NCI-H446 treated with DMSO at 0.1 percent for 48 hours (cell line): ENCODE results near the gene GUCA2B.

Experiments
- DNase-seq: peaks from one replicate; lab custom pipeline; 2025; lab: John Stamatoyannopoulos, UW

GUCA2B gene

DNA sequence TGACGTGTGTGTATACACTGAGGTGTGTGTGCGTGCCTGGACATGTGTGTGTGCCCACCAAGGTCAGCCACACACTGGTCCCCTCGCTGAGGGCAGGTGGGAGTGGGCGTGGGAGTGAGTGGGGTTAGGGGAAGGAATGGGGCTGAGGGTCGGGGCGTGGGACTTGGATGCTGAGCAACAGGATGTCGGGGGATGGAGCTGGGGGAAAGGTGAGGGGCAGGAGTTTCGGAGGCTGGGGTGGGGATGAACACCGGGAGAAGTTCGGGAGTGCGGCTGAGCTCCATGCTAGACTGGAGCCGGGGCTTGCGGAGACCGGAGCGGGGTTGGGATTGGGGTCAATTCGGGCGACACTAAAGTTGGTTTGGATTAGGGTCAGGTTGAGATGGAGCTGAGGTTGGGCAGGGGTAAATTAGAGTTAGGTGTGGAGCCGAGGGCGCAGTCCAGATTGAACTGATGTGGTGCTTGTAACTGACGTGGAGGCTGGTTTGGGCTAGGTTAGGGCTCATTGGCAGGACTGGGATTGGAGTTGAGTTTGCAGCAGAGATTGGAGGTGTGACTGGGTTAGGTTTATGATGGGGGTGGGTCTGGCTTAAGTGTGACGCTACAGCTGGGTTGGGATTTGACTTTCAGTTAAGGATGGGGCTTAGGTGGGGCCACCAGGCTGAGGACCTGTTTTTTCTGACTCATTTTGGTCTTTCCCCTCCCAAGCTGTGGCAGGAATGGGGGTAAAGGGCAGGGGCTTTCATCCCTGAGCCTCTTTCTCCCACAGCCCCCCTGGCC is 14.6 kb downstream of the GUCA2B start:
- DNase-seq: no peak

DNA sequence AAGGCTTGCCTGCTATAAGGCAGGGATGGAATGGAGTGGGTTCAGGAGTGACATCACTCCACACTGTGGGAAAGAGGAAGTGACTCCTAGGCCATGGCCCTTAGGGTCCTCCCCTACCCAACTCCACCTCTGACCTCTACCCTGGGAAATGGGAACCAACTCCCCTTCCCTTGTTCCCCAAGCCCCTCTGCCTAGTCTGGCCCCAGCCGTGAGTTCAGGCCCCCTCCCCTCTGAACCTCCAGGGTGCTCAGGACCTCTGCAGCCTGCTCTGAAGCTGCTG is 15.1 kb downstream of the GUCA2B start:
- no peak for DNase-seq

DNA sequence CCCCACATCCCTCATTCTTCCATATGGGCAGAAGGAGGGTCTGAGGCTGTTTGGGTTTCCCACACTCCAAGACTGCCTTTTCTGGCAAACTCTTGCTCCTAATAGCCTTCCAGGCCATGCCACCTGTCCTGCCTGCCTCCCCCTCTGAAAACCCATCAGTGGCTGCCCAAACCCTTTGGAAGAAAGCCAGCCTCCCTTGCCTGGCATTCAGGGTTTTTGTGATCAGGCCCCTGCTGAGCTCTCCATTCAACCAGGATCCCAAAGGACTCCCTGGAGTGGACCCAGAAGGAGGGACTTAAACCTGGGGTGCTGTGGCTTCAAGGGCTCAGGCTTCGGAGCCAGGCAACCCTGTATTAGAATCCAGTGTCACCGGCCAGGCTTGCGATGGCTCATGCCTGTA is 15.6 kb downstream of the GUCA2B start:
- DNase-seq: peak; percentile 36

DNA sequence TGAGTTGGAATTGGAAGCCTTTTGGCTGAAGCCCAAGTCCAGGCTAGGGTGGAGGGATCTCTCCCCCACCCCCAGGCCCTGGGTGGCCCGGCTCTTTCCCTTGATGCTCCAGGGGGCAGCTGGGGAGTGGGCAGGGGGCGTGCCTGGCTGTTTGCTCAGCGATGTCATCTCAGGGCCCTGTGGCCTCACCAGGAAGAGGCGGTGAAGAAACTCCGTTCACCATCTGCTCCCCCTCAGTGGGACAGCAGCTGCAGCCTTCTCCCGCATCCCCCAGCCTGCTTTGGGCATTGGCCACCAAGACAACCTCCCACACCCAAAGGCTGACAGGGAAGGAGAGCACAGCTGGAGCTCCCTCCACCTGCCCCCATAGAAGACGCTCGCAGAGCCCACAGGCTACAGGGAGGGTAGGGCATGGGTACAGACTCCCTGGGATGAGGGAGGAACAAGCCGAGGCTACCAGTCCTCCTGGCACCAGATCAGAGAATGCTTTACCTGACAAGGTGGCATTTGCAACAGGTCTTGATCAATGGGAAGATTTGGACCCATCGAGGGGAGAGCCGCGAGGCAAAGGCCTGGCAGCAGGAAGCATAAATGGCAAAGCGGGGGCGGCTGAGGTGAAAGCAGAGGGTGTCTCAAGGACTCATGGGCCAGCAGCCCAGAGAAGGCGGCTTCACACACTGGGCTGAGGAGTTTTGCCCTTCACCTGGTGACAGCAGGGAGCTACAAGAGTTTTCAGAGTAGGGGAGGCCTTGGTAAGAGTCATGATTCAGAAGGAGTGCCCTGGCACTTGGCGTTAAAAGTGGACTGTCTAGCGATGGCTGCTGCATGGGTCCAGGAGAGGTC is 17.8 kb downstream of the GUCA2B start:
- no peak for DNase-seq

DNA sequence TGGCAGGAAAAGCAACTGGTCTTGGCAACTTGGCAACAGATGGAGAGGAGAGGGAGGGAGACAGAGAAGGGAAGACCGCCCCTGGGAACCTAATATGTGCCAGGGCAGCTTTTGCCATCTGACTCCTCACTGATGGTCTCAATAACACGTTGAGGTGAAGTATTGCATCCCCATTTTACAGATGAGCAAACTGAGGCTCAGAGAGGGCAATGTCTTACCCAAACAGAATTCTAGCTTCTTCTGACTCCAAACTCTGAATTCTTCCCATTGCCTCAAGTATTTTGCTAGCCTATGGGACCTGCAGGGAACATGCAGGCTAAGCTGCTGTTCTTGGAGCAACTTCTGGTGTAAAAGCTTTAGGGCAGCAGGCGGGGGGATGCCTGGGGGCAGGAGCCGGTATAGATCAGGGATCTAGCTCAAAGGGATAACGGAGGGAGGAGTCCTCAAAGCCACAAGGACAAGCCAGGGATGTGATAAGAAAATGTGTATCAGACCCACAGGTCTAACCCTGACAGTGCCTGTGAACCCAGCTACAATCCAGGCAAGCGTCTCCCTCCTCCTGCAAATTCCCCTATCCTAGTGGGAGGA is 18.6 kb downstream of the GUCA2B start:
- DNase-seq: no peak

DNA sequence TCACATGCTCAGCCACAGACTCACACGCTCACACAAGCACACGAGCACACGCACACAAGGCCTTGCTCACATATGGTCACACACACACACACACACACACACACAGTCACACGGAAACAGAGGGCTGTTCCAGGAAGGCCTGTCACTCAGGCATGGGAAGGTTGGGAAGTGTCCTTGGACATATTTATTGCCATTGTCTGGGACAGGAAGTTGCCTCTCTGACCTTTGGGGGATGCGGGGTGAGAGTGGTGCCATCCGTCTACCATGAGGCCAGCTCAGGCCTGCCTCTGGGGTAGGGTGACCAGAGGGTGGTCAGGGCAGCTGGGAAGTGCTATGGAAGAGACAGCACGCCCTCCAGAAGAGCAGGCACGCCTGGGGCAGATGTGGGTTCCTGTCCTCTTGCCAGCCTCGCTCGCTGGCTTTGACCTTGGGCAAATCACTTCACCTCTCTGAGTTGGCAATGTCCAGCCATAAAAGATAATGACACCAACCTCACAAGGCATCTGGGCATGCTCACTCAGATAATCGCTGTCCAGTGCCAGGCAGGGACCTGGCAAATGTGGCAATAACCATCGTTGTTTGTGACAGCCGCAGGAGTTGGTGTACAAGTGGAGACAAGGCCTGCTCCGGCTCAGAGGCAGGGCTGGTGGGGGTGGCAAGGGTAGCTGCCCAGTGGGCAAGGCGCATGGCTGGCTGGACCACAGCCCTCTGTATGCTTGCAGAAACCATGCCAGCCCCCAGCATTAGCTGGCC is 19.3 kb downstream of the GUCA2B start:
- no peak for DNase-seq

DNA sequence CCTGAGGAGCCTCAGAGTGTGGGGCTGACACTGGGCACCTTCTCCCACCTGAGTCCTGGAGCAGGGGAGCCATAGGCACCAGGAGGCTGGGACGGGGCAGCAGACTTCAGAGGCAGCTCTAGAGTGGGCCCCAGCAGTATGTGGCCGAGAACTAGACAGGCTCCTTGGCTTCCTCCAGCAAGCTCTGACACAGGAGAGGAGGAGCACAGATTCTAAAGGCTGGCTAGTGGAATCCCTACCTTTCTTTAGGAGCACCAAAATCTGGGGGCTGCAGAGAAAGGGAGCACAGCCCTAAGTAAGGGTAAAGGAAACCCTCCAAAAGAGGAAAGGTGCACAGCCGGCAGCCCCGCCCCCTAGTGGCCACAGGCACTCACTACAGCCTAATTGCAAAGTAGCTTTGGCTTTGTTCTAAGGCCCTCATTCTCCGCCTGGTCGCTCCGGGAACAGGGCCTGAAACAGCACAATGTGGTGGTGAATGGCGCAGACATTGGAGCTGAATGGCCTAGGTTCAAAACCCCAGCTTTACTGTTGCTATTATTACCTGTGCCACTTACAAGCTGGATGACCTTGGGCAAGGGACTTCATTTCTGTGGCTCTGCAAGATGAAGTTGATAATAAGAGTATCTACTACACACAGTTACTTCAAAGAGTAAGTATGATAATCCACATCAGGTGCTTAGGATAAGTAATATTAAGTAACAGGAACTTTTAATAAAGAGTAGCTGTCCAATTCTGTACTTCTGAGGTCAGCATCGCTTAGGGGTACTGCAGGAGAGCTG is 20.1 kb downstream of the GUCA2B start:
- peak; percentile 25 for DNase-seq

DNA sequence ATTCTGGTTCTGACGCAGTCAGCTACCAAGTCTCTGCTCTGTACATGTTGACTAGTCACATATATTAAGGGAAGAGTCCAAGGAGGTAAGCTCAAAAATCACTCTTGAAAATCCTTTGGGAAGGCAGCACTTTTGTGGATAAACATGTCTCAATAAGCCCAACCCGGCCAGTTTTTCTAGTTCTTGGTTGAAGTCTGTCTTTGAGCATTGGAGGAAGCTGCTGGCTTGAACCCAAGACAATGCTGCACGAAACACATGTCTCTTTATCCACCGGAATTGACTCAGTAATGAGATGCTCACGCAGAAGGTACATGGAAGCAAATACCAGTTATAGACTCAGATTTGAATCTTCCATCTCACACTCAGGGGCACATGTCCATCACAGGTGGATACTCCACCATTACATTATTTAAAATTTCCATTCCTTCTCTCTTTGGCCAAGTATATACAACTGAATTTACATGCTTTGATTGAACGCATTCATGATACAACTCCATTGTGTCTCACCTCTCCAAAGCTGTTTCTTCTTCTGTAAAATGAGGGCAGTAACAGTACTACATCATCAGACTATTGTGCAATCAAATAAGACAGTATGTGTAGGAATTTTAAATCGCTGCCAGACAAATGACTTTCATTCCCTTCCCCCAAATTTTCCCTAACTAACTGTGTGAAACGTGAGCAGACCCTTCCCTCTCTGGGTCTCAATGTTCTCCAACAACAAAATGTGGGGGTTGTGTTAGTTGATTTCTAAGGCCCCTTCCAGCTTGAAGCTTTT is 20.9 kb downstream of the GUCA2B start:
- no peak for DNase-seq

DNA sequence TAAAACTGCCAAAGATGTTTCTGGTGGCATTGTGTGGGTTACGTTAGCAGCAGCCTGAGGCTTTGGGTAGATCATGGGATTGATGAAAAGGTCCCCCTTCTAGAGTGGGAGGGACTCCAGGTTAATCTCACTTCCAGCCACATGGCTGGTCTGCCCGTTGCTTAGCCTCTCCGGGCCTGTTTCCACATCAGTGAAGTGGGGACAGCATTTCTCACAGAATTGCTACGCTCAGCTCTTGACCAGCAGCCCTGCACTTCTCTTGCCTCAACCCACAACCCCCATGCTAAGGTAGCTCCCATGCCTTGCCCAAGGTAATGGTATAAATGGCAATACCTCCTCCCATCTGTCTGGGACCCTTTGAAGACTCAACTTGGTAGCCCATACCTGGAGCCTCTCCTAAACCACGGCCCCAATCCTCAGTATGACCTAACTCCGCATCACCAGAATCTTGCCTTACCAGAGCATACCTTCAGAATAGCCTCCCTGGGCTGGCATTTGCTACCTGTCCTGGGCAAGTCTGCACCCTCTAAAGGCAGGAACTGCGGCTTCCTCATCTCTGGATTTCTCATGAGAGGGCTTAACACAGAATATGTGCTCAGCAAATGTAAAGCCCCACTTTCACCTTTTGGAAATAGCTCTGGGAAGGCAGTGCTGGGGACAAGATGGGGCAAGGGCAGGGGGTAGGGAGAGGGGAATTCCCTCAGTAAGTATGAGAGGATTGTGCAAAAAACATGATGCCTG is 22.3 kb downstream of the GUCA2B start:
- DNase-seq: no peak

DNA sequence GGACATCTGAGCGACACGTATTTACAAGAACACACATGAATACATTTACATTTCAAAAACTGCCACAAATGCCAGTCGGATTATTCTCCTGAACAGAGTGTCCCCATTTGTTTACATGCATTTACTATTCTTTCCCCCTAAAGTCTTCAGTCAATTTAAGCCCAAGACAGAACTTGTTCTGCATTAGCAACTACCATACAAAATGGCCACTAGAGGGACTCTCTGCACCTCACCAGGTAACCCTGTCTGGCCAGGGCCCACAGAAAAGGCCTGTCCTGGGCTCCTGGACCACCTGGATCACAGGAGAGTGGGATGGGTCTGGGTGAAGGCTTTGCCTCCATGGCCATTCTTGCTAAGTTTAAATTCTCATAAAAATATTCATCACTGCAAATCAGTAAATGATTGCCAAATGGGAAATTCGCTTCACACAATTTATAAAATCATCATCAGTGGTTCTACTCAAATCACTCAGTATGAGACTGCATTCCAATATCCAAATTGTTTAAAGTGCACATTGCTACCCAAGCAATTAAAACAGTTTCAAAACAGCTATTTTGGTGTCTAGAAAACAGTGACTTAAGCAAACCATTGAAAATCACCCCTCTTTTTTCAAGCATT is 23.8 kb downstream of the GUCA2B start:
- DNase-seq: peak; percentile 5

DNA sequence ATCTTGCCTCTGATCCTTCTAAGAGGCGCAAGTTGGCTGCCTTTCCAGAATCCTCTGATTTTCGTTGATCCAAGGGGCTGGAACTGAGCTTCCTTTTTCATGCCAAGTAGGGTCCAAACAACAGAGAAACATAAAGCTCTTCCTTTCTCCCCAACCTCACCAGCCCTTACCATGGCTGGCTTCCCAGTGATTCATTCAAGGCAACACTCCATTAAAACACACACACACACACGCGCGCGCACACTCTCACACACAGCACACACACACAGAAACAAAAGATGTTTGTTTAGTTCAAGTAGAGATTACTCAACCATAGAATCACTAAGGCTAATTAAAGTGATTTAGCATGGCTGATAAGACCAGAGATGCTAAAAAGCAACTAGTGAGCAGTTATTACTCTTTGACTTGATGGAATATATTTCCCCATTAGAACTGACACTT is 24.4 kb downstream of the GUCA2B start:
- peak; percentile 84 for DNase-seq

DNA sequence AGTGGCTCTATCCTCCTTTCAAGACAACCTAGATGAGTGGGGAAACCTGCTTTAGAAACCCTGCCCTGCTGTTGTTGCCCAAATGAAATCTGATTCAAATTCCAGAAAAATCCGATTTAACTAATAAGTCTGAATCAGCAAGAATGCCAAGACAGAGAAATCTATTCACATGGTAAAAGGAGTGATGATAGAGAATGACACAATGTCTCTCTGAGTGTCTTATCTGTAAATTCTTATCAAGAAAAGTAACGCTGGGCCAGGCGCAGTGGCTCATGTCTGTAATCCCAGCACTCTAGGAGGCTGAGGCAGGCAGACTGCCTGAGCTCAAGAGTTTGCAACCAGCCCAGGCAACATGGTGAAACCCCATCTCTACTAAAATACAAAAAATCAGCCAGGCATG is 25.0 kb downstream of the GUCA2B start:
- DNase-seq: no peak

DNA sequence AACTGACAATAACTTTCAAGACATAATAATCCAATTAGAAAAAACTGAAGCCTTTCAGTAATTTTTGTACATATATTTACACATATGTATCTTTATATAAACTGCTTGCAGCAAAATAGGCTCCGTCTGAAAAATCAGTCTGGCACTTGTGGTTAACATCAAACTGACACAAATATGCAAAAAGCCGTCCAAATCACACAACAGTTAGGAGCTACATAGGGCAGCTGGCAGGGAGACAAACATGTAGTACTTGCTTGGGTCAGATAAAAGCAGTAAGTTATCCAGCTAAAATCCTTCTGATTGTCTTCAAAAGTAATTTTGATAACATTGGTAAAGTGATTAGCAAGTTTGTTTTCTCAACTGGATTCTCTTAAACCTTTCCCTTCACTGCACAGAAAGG is 26.1 kb downstream of the GUCA2B start:
- no peak for DNase-seq

DNA sequence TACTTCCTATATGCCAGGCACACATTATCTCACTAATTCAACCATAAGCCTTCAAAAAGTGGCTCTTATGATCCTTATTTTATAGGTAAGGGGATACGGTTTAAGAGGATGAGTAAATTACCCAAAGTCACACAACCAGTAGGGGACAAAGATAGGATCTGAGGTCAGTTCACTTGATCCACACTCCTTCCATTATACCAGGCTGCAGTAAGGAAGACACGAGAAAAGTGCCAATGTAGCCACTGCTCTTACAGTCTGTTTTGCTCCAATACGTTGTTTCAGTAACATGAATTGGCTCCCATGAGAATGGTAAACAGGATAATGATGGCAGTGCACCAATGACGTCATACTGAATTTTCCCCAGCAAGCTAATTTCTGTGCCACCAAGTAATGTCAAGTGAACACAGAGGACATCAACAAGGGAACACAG is 26.7 kb downstream of the GUCA2B start:
- DNase-seq: no peak

DNA sequence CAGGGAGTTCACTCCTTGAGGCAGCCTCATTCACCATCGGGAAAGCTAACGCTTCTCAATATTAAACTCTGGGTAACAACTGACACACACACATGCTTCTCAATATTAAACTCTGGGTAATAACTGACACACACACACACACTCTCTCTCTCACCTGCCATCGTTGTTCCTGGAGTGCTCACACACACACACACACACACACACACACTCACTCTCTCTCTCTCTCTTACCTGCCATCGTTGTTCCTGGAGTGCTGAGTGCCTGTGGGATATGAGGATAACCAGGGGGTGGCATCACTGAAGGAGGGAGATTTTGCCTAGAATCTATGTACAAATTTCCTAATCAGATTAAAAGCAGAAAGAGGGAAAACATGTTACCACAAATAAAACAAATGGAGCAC is 28.5 kb downstream of the GUCA2B start:
- DNase-seq: no peak

DNA sequence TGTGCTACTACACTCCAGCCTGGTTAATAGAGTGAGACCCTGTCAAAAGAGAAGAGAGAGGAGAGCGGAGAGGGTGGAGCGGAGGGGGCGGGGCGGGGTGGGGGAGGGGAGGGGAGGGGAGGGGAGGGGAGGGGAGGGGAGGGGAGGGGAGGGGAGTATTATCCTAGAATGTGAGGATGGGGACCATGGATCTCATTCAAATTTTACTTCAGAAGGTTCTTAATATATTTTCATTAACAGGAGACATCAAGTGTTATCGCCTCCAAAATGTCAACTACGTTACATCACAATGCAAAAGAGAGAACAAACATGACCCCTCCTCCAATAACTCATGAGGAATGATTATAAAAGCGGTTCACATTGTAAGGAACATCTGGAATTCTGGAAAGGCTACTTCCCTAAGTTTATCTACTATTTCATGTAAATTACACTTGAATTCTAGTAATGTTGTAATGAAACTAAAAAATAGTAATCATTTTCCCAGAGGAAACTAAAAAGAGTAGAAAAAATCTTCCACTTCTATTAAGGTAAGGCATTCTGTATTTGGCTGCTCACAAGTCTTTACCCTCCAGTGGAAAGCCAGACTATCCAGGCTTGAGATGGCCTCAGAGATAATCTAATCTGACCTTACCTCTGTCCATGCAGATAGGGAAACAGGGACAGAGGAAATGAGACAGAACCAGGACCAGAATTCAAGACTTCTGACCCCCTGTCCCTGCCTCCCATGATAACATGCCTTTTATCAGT is 30.2 kb downstream of the GUCA2B start:
- DNase-seq: no peak

DNA sequence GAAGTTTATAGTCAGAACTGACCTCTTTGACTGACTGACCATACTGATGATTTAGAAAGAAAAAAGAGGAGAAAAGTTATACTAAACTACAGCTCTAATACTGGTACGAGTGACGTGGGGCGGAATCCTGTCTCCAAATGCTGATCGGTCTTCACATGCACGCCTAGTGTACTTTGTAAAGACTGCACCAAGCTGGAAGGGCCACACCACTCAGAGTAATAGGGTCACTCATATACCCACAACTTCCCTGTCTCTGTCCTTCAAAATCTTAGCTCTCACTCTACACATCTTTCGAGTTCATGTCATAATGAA is 30.7 kb downstream of the GUCA2B start:
- no peak for DNase-seq

DNA sequence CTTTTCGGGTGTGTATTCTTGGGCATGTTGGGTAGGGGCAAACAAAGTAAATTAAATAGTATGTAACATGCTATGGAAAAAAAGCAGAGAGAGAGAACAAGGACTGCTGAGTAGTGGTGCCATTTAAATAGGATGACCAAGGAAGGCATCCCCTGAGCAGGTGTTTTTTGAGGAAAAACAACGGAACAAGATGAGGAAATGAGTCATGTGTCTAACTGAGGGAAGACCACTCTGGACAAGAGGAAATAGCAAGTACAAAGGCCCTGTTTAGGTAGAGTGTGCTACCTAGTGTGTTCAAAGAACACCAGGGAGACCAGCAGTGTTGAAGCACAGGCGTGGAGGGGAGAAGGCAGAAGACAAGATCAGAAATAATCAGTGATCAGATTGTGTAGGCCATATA is 31.4 kb downstream of the GUCA2B start:
- no peak for DNase-seq

DNA sequence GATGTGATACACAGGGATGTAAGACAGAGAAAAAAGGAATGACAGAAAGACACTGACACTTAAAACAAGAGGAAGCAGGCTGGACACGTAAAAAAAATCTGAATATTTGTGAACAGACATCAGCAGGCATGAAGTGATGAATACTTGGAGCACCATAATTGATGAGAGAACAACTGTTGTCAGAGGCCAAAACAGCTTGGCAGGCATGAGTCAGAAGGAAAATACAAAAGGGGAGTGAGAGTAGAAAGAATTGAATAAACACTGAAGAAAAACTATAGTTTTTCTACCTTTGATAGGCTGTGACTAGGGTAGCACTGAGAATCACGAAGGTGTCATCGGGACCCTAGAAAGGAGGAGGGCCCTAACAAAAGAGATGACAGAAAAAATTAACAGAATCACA is 32.9 kb downstream of the GUCA2B start:
- peak; percentile 50 for DNase-seq
